HepG2 (cell line): ENCODE data around the gene OLR1. TPM values are rescaled to one million over a fixed set of nuclear protein-coding genes. Genes with fewer than 3 reads are reported as not detected.

Experiments used
- ATAC-seq: fragments of 200-7000 bp; cut with Tn5 transposase; 3 replicates; pipeline ENCODE4 v1.9.1; 2020; ENCODE audit warnings: mild to moderate bottlenecking, moderate library complexity
- BruUV-seq: library from RNA; stranded (reverse); fragments of 400-500 nt; replicated peaks from 2 replicates; lab custom pipeline; 2021; lab: Mats Ljungman, UMichigan
- CTCF ChIA-PET: fragments of 300-600 bp; formaldehyde crosslinking; extraction: SDS; loops from one replicate; lab custom pipeline; 2021; ENCODE audit warnings: low total read pairs, inconsistent platforms, low intra/inter-chr PET ratio; lab: Yijun Ruan, JAX
- POLR2A ChIA-PET: fragments of 350-600 bp; sonication (Branson Sonifier 250); formaldehyde crosslinking; loops from one replicate; lab custom pipeline; 2020; ENCODE audit warnings: antibody characterized with exemption, inconsistent platforms; lab: Yijun Ruan, JAX
- DNase-seq: peaks from one replicate; pipeline ENCODE4 v3.0.0-alpha.2; 2015; ENCODE audit warnings: low spot score
- FAIRE-seq: peaks from 3 replicates; lab custom pipeline; 2011; peaks lifted over from hg19 to GRCh38; lab: Jason Lieb, UNC
- H2AFZ ChIP-seq: one replicate; pipeline ENCODE4 v1.6.1; 2011; ENCODE audit warnings: low read length, inconsistent platforms
- H3K27ac ChIP-seq: fragments of 300-600 bp; 3 replicates; pipeline ENCODE4 v1.8.0; 2011; ENCODE audit warnings: mixed run types, mild to moderate bottlenecking, mixed read lengths, low read length, inconsistent platforms; ENCODE audit not compliant: insufficient read depth; ENCODE audit errors: extremely low read length
- H3K27me3 ChIP-seq, 2 experiments: fragments of 200-600 bp in 1 of 2; 2 replicates in 1 of 2; 3 replicates in 1 of 2; pipeline versions ENCODE4 v1.6.0 to v1.8.0; 2011; ENCODE audit warnings: low read length in 2 of 2, mild to moderate bottlenecking in 2 of 2, moderate library complexity in 2 of 2, inconsistent platforms in 1 of 2; ENCODE audit not compliant: insufficient read depth in 2 of 2, control insufficient read depth in 1 of 2
- H3K36me3 ChIP-seq, 2 experiments: fragments of 200-600 bp in 1 of 2; replicated peaks in 1 of 2; 2 replicates in 1 of 2; 3 replicates in 1 of 2; pipeline versions ENCODE4 v1.5.1 to v1.8.0; 2011; ENCODE audit warnings: low read length in 2 of 2, inconsistent platforms in 1 of 2; ENCODE audit not compliant: insufficient read depth in 2 of 2, control insufficient read depth in 1 of 2
- H3K4me1 ChIP-seq: 2 replicates; pipeline ENCODE4 v1.5.1; 2012; ENCODE audit warnings: low read length, inconsistent platforms; ENCODE audit not compliant: insufficient read depth
- H3K4me2 ChIP-seq: 2 replicates; pipeline ENCODE4 v1.6.0; 2011; ENCODE audit warnings: low read depth, low read length, inconsistent platforms
- H3K4me3 ChIP-seq, 3 experiments: fragments of 200-600 bp in 1 of 3; sonication (generic), shearing (Covaris generic) in 1 of 3; replicated peaks in 1 of 3; 2 replicates each; pipeline ENCODE4 v1.5.1; 2011 to 2016; ENCODE audit warnings: low read length in 3 of 3, inconsistent platforms in 2 of 3, low read depth in 2 of 3, mild to moderate bottlenecking in 2 of 3, control low read depth in 1 of 3, mixed read lengths in 1 of 3; ENCODE audit not compliant: insufficient read depth in 1 of 3
- H3K79me2 ChIP-seq: one replicate; pipeline ENCODE4 v1.6.1; 2011; ENCODE audit warnings: low read length, inconsistent platforms; ENCODE audit not compliant: insufficient read depth
- H3K9ac ChIP-seq: 2 replicates; pipeline ENCODE4 v1.6.0; 2011; ENCODE audit warnings: mild to moderate bottlenecking, low read depth, low read length, inconsistent platforms; ENCODE audit not compliant: insufficient read depth
- H3K9me3 ChIP-seq: 2 replicates; pipeline ENCODE4 v1.5.1; 2012; ENCODE audit warnings: mild to moderate bottlenecking, low read length
- H4K20me1 ChIP-seq: 2 replicates; pipeline ENCODE4 v1.6.0; 2011; ENCODE audit warnings: inconsistent platforms, mild to moderate bottlenecking, low read length, moderate library complexity; ENCODE audit not compliant: insufficient read depth
- GLI4 ChIP-seq: sonication (generic); formaldehyde crosslinking; IDR thresholded peaks from 2 replicates; pipeline ENCODE4 v1.5.1; 2020; ENCODE audit warnings: missing genetic modification reagents, mild to moderate bottlenecking, moderate library complexity, borderline replicate concordance
- HDAC2 ChIP-seq: sonication (generic); formaldehyde crosslinking; IDR thresholded peaks from 2 replicates; pipeline ENCODE4 v1.4.0; 2020; ENCODE audit warnings: missing genetic modification reagents
- KDM2A ChIP-seq: sonication (generic); formaldehyde crosslinking; IDR thresholded peaks from 2 replicates; pipeline ENCODE4 v1.4.0; 2020; ENCODE audit warnings: low read depth, missing genetic modification reagents, borderline replicate concordance
- SAFB2 ChIP-seq: sonication (generic); formaldehyde crosslinking; IDR thresholded peaks from 2 replicates; pipeline ENCODE4 v1.5.1; 2020; ENCODE audit warnings: missing genetic modification reagents, low read depth, mild to moderate bottlenecking, borderline replicate concordance
- STAG1 ChIP-seq: sonication (generic); formaldehyde crosslinking; IDR thresholded peaks from 2 replicates; pipeline ENCODE4 v1.4.0; 2020; ENCODE audit warnings: missing genetic modification reagents
- ZNF546 ChIP-seq: sonication (generic); formaldehyde crosslinking; conservative IDR thresholded peaks from 2 replicates; pipeline ENCODE4 v1.8.1; 2023; ENCODE audit warnings: mild to moderate bottlenecking, missing genetic modification reagents
- ZNF7 ChIP-seq: IDR thresholded peaks from 2 replicates; pipeline ENCODE4 v1.6.1; 2016; ENCODE audit warnings: missing biosample characterization, missing genetic modification reagents
- WGBS: methylation state at CpG from one replicate; pipeline ENCODE4 v1.1.6; 2017; ENCODE audit warnings: low lambda C conversion rate; 5-methylcytosine and 5-hydroxymethylcytosine counted together
- in situ Hi-C: cut with HindIII; loops from 2 replicates; pipeline ENCODE4 v1.10.0; 2017; ENCODE audit warnings: low pct_unique_long_range_greater_than_20kb; ENCODE audit not compliant: extremely low pct_ligation_motif_present
- intact Hi-C: fragments of 100-400 bp; cut with micrococcal nuclease; formaldehyde crosslinking; loops from one replicate; pipeline ENCODE4 v1.10.0; 2022; ENCODE audit not compliant: unreplicated experiment
- polyA plus RNA-seq, 8 experiments: library from polyadenylated mRNA; depleted of rRNA in 3 of 8; stranded (reverse) in 7 of 8; unstranded in 1 of 8; fragments of >200 nt; fragmentation: Illumina TruSeq in 4 of 8; extraction: Trizol in 4 of 8; gene quantifications; 2 replicates each; pipeline versions ENCODE4 v1.2.1 to v1.2.3, GENCODE V29; 2011 to 2016; ENCODE audit warnings: low read depth in 4 of 8, missing spikeins in 1 of 8, mixed read lengths in 1 of 8; ENCODE audit not compliant: insufficient read depth in 1 of 8
- total RNA-seq, 5 experiments: library from RNA; depleted of rRNA; stranded (reverse); fragments of >200 nt; fragmentation: Illumina TruSeq; extraction: Trizol; gene quantifications; 2 replicates each; pipeline ENCODE4 v1.2.3, GENCODE V29; 2016; ENCODE audit warnings: low read depth in 1 of 5
- TF ChIP-seq, protein P1 (sequence below), 2 experiments: sonication (generic) in 1 of 2; formaldehyde crosslinking in 1 of 2; IDR thresholded peaks; 2 replicates each; pipeline versions ENCODE4 v1.4.0 to v1.6.1; 2018 to 2020; ENCODE audit warnings: missing genetic modification reagents in 2 of 2, borderline replicate concordance in 1 of 2, low read depth in 1 of 2, mild to moderate bottlenecking in 1 of 2, missing biosample characterization in 1 of 2
- TF ChIP-seq, protein P2 (sequence below): IDR thresholded peaks from 2 replicates; pipeline ENCODE4 v1.6.1; 2012; ENCODE audit warnings: low read depth, low read length, improper control_type of control experiment
- TF ChIP-seq, protein P3 (sequence below): sonication (generic); formaldehyde crosslinking; conservative IDR thresholded peaks from 2 replicates; pipeline ENCODE4 v1.8.1; 2023; ENCODE audit warnings: missing genetic modification reagents
- TF ChIP-seq, protein P4 (sequence below): sonication (generic); formaldehyde crosslinking; IDR thresholded peaks from 2 replicates; pipeline ENCODE4 v1.4.0; 2020; ENCODE audit warnings: missing genetic modification reagents
- TF ChIP-seq, protein P5 (sequence below): sonication (generic); formaldehyde crosslinking; IDR thresholded peaks from 2 replicates; pipeline ENCODE4 v1.9.0; 2022; ENCODE audit warnings: missing genetic modification reagents, mild to moderate bottlenecking, borderline replicate concordance

Gene OLR1
- total and polyA plus RNA-seq, 2 of the 13 experiments (the other 11 are each of a cell fraction or from before 2014, with no cell fraction given): not detected

DNA sequence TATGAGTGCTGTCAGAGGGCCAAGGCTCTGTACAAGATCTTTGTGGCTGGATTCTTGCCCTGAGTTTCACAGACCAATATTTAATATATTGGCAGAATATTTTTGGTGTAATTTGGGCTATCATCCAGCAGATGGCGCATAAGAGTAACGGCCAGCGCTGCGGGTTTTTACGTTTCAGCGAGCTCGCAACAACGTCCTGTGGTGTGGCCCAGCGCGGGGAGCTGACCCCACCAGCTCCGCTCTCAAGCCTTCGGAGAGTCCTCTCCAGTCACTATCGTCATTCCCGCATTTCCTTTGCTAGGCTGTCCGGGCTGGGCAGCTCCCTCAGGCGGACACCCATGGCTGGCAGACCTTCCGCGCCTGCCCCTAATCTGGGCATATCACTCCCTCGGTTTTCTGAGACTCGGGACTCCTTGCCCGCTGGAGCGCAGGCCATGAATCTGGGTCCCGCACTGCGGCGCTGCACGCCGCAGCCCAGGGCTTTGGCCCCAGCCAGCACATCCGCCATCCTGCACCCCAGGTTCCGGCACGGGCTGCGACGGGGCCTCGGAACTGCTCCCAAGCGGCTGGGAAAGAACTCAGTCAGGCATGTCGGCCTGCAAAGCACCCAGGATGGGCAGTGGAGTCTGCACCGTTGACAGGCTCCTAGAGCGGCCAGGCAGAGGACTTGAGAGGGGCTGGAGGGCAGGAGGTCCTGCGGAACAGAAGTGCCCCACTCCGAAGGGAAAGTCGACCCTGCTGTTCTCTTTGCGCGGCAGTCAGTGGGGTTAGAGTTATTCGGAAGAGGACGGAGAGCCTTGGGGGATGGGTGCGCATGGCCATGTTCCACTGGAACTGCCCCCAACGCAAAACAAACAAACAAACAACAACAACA, 18.4 kb downstream of the OLR1 start:
- ChIA-PET CTCF (interaction anchor here (0.6 to 1.8 kb wide), 3 partner anchors 33 to 1333 kb away, joined by 3 to 19 read pairs (median 3); no protein-coding TSS in a partner anchor), POLR2A (no interaction called here)
- 0 out of 5 replicates have a peak, but pooled peaks cover 0 to 5% of the 10 kb centered on the region in 2 experiments for H3K27me3 ChIP-seq
- BruUV-seq: no TSS peak
- intact Hi-C loops (loop anchor here (2.0 to 10.0 kb wide), 2 partner anchors 37 to 1331 kb away; no protein-coding TSS in a partner anchor), in situ Hi-C loops (no loop called here)
- no peak overlapping the region for H2AFZ ChIP-seq
- no peak overlapping the region for H3K27ac ChIP-seq
- 66% methylated on average over 21 of the region's 46 CpGs for WGBS
- H4K20me1 ChIP-seq: no peaks in the 10 kb centered on the region
- FAIRE-seq (peak; percentile 60), DNase-seq (peak; percentile 16), ATAC-seq (peak; percentile 84)
- no peaks in the 10 kb centered on the region for H3K36me3 ChIP-seq
- peak overlapping the region in 2 of 3 experiments; percentile 22 to 56; a peak in 4 of 6 replicates for H3K4me3 ChIP-seq
- H3K79me2 ChIP-seq: no peaks in the 10 kb centered on the region
- no peak overlapping the region for H3K9ac ChIP-seq
- peak overlapping the region; percentile 68 for H3K4me2 ChIP-seq
- H3K9me3 ChIP-seq: no peaks in the 10 kb centered on the region
- H3K4me1 ChIP-seq: no peaks in the 10 kb centered on the region
- TF ChIP-seq HDAC2 (CRISPR knock-in tag) (no peak), KDM2A (CRISPR knock-in tag) (0 out of 2 replicates have a peak, but pooled peaks have one; percentile 39), GLI4 (no peak), ZNF546 (CRISPR knock-in tag) (no peak), ZNF7 (CRISPR knock-in tag) (no peak), SAFB2 (CRISPR knock-in tag) (no peak), STAG1 (CRISPR knock-in tag) (peak; percentile 48)
- TF ChIP-seq, protein P1, sequence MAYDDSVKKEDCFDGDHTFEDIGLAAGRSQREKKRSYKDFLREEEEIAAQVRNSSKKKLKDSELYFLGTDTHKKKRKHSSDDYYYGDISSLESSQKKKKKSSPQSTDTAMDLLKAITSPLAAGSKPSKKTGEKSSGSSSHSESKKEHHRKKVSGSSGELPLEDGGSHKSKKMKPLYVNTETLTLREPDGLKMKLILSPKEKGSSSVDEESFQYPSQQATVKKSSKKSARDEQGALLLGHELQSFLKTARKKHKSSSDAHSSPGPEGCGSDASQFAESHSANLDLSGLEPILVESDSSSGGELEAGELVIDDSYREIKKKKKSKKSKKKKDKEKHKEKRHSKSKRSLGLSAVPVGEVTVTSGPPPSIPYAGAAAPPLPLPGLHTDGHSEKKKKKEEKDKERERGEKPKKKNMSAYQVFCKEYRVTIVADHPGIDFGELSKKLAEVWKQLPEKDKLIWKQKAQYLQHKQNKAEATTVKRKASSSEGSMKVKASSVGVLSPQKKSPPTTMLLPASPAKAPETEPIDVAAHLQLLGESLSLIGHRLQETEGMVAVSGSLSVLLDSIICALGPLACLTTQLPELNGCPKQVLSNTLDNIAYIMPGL (CRISPR knock-in tag; IDR thresholded peaks at IDR 0.05; ENCODE audit: borderline replicate concordance in 1 of 2, low read depth in 1 of 2): peak in 1 of 2 experiments; percentile 44; a peak in 1 of 4 replicates
- TF ChIP-seq, protein P2, sequence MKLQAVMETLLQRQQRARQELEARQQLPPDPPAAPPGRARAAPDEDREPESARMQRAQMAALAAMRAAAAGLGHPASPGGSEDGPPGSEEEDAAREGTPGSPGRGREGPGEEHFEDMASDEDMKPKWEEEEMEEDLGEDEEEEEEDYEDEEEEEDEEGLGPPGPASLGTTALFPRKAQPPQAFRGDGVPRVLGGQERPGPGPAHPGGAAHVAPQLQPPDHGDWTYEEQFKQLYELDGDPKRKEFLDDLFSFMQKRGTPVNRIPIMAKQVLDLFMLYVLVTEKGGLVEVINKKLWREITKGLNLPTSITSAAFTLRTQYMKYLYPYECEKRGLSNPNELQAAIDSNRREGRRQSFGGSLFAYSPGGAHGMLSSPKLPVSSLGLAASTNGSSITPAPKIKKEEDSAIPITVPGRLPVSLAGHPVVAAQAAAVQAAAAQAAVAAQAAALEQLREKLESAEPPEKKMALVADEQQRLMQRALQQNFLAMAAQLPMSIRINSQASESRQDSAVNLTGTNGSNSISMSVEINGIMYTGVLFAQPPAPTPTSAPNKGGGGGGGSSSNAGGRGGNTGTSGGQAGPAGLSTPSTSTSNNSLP: peak; percentile 68
- TF ChIP-seq, protein P3, sequence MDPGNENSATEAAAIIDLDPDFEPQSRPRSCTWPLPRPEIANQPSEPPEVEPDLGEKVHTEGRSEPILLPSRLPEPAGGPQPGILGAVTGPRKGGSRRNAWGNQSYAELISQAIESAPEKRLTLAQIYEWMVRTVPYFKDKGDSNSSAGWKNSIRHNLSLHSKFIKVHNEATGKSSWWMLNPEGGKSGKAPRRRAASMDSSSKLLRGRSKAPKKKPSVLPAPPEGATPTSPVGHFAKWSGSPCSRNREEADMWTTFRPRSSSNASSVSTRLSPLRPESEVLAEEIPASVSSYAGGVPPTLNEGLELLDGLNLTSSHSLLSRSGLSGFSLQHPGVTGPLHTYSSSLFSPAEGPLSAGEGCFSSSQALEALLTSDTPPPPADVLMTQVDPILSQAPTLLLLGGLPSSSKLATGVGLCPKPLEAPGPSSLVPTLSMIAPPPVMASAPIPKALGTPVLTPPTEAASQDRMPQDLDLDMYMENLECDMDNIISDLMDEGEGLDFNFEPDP: no peak
- TF ChIP-seq, protein P4, sequence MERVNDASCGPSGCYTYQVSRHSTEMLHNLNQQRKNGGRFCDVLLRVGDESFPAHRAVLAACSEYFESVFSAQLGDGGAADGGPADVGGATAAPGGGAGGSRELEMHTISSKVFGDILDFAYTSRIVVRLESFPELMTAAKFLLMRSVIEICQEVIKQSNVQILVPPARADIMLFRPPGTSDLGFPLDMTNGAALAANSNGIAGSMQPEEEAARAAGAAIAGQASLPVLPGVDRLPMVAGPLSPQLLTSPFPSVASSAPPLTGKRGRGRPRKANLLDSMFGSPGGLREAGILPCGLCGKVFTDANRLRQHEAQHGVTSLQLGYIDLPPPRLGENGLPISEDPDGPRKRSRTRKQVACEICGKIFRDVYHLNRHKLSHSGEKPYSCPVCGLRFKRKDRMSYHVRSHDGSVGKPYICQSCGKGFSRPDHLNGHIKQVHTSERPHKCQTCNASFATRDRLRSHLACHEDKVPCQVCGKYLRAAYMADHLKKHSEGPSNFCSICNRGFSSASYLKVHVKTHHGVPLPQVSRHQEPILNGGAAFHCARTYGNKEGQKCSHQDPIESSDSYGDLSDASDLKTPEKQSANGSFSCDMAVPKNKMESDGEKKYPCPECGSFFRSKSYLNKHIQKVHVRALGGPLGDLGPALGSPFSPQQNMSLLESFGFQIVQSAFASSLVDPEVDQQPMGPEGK: no peak
- TF ChIP-seq, protein P5, sequence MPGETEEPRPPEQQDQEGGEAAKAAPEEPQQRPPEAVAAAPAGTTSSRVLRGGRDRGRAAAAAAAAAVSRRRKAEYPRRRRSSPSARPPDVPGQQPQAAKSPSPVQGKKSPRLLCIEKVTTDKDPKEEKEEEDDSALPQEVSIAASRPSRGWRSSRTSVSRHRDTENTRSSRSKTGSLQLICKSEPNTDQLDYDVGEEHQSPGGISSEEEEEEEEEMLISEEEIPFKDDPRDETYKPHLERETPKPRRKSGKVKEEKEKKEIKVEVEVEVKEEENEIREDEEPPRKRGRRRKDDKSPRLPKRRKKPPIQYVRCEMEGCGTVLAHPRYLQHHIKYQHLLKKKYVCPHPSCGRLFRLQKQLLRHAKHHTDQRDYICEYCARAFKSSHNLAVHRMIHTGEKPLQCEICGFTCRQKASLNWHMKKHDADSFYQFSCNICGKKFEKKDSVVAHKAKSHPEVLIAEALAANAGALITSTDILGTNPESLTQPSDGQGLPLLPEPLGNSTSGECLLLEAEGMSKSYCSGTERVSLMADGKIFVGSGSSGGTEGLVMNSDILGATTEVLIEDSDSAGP (CRISPR knock-in tag): peak; percentile 23; the same call in 1 of the 2 replicates
